Spleen (tissue), 7 donors: Measurements from ENCODE around the gene METTL14.

ENCODE experiments used
- POLR2A ChIP-seq, 3 donors: fragments of 450-650 bp; IDR thresholded peaks; one replicate each; pipeline ENCODE4 v1.5.1; 2017; ENCODE audit warnings: antibody characterized with exemption in 3 of 3, mild to moderate bottlenecking in 1 of 3
- TF ChIP-seq, protein P1 (sequence below), 11 experiments: fragments of 200-600 bp in 7 of 11; fragments of 450-650 bp in 4 of 11; sonication (generic) in 4 of 11; IDR thresholded peaks in 8 of 11; conservative IDR thresholded peaks in 3 of 11; 1 replicate in 7 of 11; 2 replicates in 4 of 11; pipeline versions ENCODE4 v1.4.0 to v1.8.0; 2016 to 2021; ENCODE audit warnings: antibody characterized with exemption in 11 of 11, inconsistent platforms in 4 of 11, mild to moderate bottlenecking in 1 of 11
- donor health status: DM: no; HTN: no; CAD: no; lungs with moderate emphysema.
- donor health status: DM: no; HTN: no; CAD: no.
- donor health status: DM: no; HTN: no; CAD: no.

GRCh38 chr4:118760092-118760491 lies 74.9 kb downstream of the METTL14 start:
- TF ChIP-seq, protein P1, sequence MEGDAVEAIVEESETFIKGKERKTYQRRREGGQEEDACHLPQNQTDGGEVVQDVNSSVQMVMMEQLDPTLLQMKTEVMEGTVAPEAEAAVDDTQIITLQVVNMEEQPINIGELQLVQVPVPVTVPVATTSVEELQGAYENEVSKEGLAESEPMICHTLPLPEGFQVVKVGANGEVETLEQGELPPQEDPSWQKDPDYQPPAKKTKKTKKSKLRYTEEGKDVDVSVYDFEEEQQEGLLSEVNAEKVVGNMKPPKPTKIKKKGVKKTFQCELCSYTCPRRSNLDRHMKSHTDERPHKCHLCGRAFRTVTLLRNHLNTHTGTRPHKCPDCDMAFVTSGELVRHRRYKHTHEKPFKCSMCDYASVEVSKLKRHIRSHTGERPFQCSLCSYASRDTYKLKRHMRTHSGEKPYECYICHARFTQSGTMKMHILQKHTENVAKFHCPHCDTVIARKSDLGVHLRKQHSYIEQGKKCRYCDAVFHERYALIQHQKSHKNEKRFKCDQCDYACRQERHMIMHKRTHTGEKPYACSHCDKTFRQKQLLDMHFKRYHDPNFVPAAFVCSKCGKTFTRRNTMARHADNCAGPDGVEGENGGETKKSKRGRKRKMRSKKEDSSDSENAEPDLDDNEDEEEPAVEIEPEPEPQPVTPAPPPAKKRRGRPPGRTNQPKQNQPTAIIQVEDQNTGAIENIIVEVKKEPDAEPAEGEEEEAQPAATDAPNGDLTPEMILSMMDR (IDR thresholded peaks at IDR 0.05 in 8 of 11, conservative IDR thresholded peaks at IDR 0.05 in 3 of 11): no peak
- no peak for TF ChIP-seq POLR2A (IDR thresholded peaks at IDR 0.05)
